ENCODE measurements around the gene ZNF654.
"Not testable (repeated sequence)": the region's sequence is repeated elsewhere in the genome, so short reads cannot be mapped to it uniquely, and the experiment has no call there.

Gene ZNF654

GRCh38 chr3:88058581-88059379, at the start of gene ZNF654, which contains the start of gene CGGBP1:
TSS of gene ZNF654 (plus strand) at chr3:88059255. CDS start at chr3:88059320, 65 bp downstream.
TSS of gene CGGBP1 (minus strand) at chr3:88059005. CDS start at chr3:88055976, 3,029 bp downstream.
- no peak for TF ChIP-seq FOXA1 (IDR thresholded peaks at IDR 0.05)
- TF ChIP-seq CTBP1 (IDR thresholded peaks at IDR 0.05; ENCODE audit: borderline replicate concordance) = no peak
- TF ChIP-seq, protein P1, sequence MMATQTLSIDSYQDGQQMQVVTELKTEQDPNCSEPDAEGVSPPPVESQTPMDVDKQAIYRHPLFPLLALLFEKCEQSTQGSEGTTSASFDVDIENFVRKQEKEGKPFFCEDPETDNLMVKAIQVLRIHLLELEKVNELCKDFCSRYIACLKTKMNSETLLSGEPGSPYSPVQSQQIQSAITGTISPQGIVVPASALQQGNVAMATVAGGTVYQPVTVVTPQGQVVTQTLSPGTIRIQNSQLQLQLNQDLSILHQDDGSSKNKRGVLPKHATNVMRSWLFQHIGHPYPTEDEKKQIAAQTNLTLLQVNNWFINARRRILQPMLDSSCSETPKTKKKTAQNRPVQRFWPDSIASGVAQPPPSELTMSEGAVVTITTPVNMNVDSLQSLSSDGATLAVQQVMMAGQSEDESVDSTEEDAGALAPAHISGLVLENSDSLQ (IDR thresholded peaks at IDR 0.05) = peak; percentile 100
- no peak for TF ChIP-seq FOXK2 (IDR thresholded peaks at IDR 0.05)
- TF ChIP-seq ELF4 (IDR thresholded peaks at IDR 0.05) = peak; percentile 98
- peak; percentile 89 for TF ChIP-seq SP1 (IDR thresholded peaks at IDR 0.05)
- TF ChIP-seq TARDBP (IDR thresholded peaks at IDR 0.05) = no peak
- DNase-seq (ENCODE audit: extremely low spot score) = peak; percentile 91
- CTCF ChIA-PET = interaction anchor here (0.5 to 0.6 kb wide), 5 partner anchors 57 to 1285 kb away, joined by 3 to 9 read pairs (median 4); no protein-coding TSS in a partner anchor
- POLR2A ChIA-PET = interaction anchor here (0.8 to 2.0 kb wide), 11 partner anchors 10 to 832 kb away, joined by 3 to 10 read pairs (median 4); partner anchors contain the start of genes C3orf38 and CHMP2B

GRCh38 chr3:88010810-88011209, 48.2 kb upstream of the ZNF654 start:
- TF ChIP-seq ELF4 (IDR thresholded peaks at IDR 0.05) (no peak), LEF1 (IDR thresholded peaks at IDR 0.05; ENCODE audit: borderline replicate concordance) (no peak), FOXA1 (IDR thresholded peaks at IDR 0.05) (no peak), BHLHE40 (IDR thresholded peaks at IDR 0.05; ENCODE audit: borderline replicate concordance) (no peak), SUZ12 (IDR thresholded peaks at IDR 0.05) (no peak), TARDBP (IDR thresholded peaks at IDR 0.05) (no peak), SP1 (IDR thresholded peaks at IDR 0.05) (no peak), NFRKB (IDR thresholded peaks at IDR 0.05) (no peak), HDGF (IDR thresholded peaks at IDR 0.05; ENCODE audit: borderline replicate concordance) (no peak), ZNF384 (IDR thresholded peaks at IDR 0.05) (no peak), FOXM1 (IDR thresholded peaks at IDR 0.05; ENCODE audit: borderline replicate concordance) (no peak), CTBP1 (IDR thresholded peaks at IDR 0.05; ENCODE audit: borderline replicate concordance) (no peak), FOXK2 (IDR thresholded peaks at IDR 0.05) (no peak), L3MBTL2 (conservative IDR thresholded peaks at IDR 0.05) (no peak), ARNT (IDR thresholded peaks at IDR 0.05) (no peak)
- TF ChIP-seq, protein P1 (IDR thresholded peaks at IDR 0.05) = no peak
- DNase-seq (ENCODE audit: extremely low spot score) = no peak
- CTCF ChIA-PET = no interaction called here
- POLR2A ChIA-PET = no interaction called here

DNA sequence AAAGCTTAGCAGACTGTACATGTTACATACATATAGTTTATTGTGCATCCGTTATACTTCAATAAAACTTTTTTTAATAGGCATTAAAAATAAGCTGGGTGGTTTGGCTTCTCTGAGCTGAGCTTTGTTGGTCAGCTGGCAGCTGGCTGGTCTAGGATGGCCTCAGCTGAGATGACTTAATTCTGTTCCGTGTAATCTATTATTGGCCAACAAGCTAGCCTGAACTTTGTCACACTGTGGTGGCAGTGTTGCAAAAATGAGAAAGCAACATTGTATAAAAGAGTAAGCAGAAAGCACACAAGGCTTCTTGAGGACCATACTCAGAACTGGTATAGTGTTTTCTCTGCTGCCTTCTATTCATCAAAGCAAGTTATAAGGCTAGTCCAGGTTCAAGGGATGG, 45.5 kb upstream of the ZNF654 start:
- ChIA-PET POLR2A (no interaction called here), CTCF (no interaction called here)
- DNase-seq (ENCODE audit: extremely low spot score) = no peak
- TF ChIP-seq L3MBTL2 (conservative IDR thresholded peaks at IDR 0.05) (no peak), ELF4 (IDR thresholded peaks at IDR 0.05) (no peak), ZNF384 (IDR thresholded peaks at IDR 0.05) (no peak), SP1 (IDR thresholded peaks at IDR 0.05) (no peak), NFRKB (IDR thresholded peaks at IDR 0.05) (no peak), FOXM1 (IDR thresholded peaks at IDR 0.05; ENCODE audit: borderline replicate concordance) (no peak), SUZ12 (IDR thresholded peaks at IDR 0.05) (no peak), CTBP1 (IDR thresholded peaks at IDR 0.05; ENCODE audit: borderline replicate concordance) (no peak), ARNT (IDR thresholded peaks at IDR 0.05) (no peak), LEF1 (IDR thresholded peaks at IDR 0.05; ENCODE audit: borderline replicate concordance) (no peak), FOXA1 (IDR thresholded peaks at IDR 0.05) (no peak), TARDBP (IDR thresholded peaks at IDR 0.05) (no peak), BHLHE40 (IDR thresholded peaks at IDR 0.05; ENCODE audit: borderline replicate concordance) (no peak), HDGF (IDR thresholded peaks at IDR 0.05; ENCODE audit: borderline replicate concordance) (no peak), FOXK2 (IDR thresholded peaks at IDR 0.05) (no peak)
- TF ChIP-seq, protein P1 (IDR thresholded peaks at IDR 0.05) = no peak

DNA sequence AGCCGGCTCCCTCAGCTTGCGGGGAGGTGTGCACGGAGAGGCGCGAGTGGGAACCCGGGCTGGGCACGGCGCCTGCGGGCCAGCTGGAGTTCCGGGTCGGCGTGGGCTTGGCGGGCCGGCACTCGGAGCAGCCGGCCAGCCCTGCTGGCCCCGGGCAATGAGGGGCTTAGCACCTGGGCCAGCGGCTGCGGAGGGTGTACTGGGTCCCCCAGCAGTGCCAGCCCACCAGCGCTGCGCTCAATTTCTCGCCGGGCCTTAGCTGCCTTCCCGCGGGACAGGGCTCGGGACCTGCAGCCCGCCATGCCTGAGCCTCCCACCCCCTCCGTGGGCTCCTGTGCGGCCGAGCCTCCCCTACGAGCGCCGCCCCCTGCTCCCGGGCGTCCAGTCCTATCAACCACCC, 43.4 kb upstream of the ZNF654 start:
- DNase-seq (ENCODE audit: extremely low spot score); CTCF ChIA-PET; POLR2A ChIA-PET: not testable (repeated sequence)

GRCh38 chr3:88019024-88019423, 40.0 kb upstream of the ZNF654 start:
- ChIA-PET POLR2A (no interaction called here), CTCF (no interaction called here)
- DNase-seq (ENCODE audit: extremely low spot score) = no peak
- TF ChIP-seq BHLHE40 (IDR thresholded peaks at IDR 0.05; ENCODE audit: borderline replicate concordance) (no peak), ARNT (IDR thresholded peaks at IDR 0.05) (no peak), LEF1 (IDR thresholded peaks at IDR 0.05; ENCODE audit: borderline replicate concordance) (no peak)

DNA sequence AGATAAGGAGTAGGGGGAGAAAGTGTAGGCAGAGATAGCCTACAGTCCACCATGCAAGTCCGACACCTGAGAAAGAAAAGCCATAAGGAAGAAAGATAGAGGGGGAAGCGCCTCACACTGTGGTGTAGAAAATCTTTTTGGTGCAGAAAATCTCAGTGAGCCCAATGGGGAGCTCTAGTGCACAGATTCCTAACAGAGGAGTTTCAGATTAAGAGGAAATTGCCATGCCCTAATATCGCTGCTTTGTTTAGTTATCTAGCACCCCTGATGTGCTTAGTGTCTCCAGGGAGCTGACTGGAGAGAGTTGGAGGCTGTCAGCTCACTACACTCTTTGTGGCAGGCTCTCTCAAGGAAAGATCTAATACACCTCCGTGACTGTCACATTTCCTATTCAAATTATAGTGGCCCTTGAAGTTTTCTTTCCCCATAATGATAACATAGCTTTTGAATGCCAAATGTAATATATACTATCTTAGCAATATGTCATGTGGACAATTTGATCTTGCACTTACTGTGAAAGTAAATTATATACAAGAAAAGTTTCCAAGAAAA, 34.0 kb upstream of the ZNF654 start:
- ChIA-PET CTCF (no interaction called here), POLR2A (interaction anchor here (0.6 kb wide), 1 partner anchor 124 kb away, joined by 3 read pairs; no protein-coding TSS in a partner anchor)
- peak; percentile 16 for DNase-seq (ENCODE audit: extremely low spot score)
- TF ChIP-seq SP1 (IDR thresholded peaks at IDR 0.05) = no peak
- no peak for TF ChIP-seq CTBP1 (IDR thresholded peaks at IDR 0.05; ENCODE audit: borderline replicate concordance)
- no peak for TF ChIP-seq FOXA1 (IDR thresholded peaks at IDR 0.05)
- TF ChIP-seq L3MBTL2 (conservative IDR thresholded peaks at IDR 0.05) = no peak
- no peak for TF ChIP-seq BHLHE40 (IDR thresholded peaks at IDR 0.05; ENCODE audit: borderline replicate concordance)
- TF ChIP-seq, protein P1 (IDR thresholded peaks at IDR 0.05) = no peak
